ENCODE measurements around the gene UBE2R2. TPM values are rescaled to one million over a fixed set of nuclear protein-coding genes. Genes with fewer than 3 reads are reported as not detected.

Gene UBE2R2
- total and polyA plus RNA-seq, 2 donors (not counting 3 experiments of a cell fraction or from before 2014, with no cell fraction given): 23.9 to 54.3 TPM

DNA sequence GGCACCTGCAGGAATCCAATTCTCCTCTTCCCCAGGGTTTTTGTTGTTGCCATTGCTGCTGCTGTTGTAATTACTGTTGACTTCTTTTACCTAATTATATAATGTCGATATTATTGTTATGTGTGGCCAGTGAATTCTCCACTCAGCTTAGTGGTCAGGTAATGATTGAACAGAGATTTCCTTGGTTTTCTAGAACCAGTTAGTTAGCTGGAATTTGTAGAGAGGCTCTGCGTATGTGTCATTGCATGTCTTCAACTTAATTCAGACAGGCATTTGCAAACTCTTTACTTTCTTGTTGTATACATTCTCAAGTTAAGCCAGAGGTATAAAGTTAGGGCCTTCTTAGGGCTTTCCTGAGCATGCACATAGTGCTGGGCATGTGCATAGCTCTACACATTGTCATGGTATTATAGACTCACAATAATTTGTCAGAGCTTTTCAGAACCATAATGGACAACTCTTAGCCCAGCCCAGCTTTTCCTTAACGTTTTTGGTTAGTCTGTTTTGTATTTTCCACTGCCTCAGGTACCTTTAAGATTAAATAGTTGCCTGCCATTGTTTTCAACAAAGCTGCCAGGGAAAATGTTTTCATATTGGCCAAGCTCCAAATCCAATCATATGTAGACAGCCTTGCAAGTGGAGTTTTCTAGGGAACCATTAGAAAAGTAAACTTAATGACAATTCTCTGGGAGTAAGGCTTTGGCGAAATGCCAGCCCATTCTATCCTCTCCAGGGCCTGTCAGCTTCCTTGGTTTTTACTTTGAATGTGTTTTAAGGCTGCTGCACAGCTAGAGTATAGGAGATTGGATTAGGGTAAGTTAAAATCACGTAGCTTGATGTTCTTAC is 68.1 kb downstream of the UBE2R2 start:
- DNase-seq (ENCODE audit: low read depth, low spot score): peak; percentile 97
- H2AFZ ChIP-seq (ENCODE audit: low read depth, low read length): no peak overlapping the region
- H4K20me1 ChIP-seq (replicated peaks; ENCODE audit: control insufficient read depth, extremely low read depth, insufficient read depth, low read length): peaks cover 11% of the 10 kb centered on the region
- ChIA-PET CTCF (interaction anchor here (0.6 to 2.6 kb wide), 12 partner anchors 9 to 147 kb away, joined by 3 to 15 read pairs (median 5); no protein-coding TSS in a partner anchor), POLR2A (interaction anchor here (0.5 to 1.5 kb wide), 2 partner anchors 13 to 71 kb away, joined by 3 to 4 read pairs; no protein-coding TSS in a partner anchor)
- TF ChIP-seq, protein P1, sequence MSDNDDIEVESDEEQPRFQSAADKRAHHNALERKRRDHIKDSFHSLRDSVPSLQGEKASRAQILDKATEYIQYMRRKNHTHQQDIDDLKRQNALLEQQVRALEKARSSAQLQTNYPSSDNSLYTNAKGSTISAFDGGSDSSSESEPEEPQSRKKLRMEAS (IDR thresholded peaks at IDR 0.05; ENCODE audit: insufficient read depth, insufficient read length): no peak
- TF ChIP-seq GATA2 (IDR thresholded peaks at IDR 0.05; ENCODE audit: insufficient read depth, insufficient read length, low read depth, low read length) (no peak), EZH2 (IDR thresholded peaks at IDR 0.05; ENCODE audit: borderline replicate concordance, low read depth, low read length, severe bottlenecking) (no peak), POLR2AphosphoS5 (IDR thresholded peaks at IDR 0.05; ENCODE audit: insufficient read depth, low read depth, low read length) (no peak), FOS (IDR thresholded peaks at IDR 0.05; ENCODE audit: borderline replicate concordance, insufficient read depth, low read length) (no peak), JUN (IDR thresholded peaks at IDR 0.05; ENCODE audit: borderline replicate concordance, insufficient read depth, insufficient read length, low read depth) (no peak), POLR2A (IDR thresholded peaks at IDR 0.05; ENCODE audit: low read depth, low read length) (no peak), MYC (IDR thresholded peaks at IDR 0.05; ENCODE audit: low read depth, low read length) (no peak)
- TF ChIP-seq, protein P2, sequence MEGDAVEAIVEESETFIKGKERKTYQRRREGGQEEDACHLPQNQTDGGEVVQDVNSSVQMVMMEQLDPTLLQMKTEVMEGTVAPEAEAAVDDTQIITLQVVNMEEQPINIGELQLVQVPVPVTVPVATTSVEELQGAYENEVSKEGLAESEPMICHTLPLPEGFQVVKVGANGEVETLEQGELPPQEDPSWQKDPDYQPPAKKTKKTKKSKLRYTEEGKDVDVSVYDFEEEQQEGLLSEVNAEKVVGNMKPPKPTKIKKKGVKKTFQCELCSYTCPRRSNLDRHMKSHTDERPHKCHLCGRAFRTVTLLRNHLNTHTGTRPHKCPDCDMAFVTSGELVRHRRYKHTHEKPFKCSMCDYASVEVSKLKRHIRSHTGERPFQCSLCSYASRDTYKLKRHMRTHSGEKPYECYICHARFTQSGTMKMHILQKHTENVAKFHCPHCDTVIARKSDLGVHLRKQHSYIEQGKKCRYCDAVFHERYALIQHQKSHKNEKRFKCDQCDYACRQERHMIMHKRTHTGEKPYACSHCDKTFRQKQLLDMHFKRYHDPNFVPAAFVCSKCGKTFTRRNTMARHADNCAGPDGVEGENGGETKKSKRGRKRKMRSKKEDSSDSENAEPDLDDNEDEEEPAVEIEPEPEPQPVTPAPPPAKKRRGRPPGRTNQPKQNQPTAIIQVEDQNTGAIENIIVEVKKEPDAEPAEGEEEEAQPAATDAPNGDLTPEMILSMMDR (IDR thresholded peaks at IDR 0.05; ENCODE audit: extremely low read depth in 1 of 2, insufficient read depth in 1 of 2, low read depth in 1 of 2, low read length in 2 of 2): no peak
- no peaks in the 10 kb centered on the region for H3K36me3 ChIP-seq (ENCODE audit: control insufficient read depth in 2 of 2, extremely low read depth in 1 of 2, insufficient read depth in 2 of 2, low read length in 2 of 2)
- peak overlapping the region; percentile 0 for H3K27ac ChIP-seq (ENCODE audit: insufficient read depth, low read depth, low read length)
- H3K9me1 ChIP-seq (replicated peaks; ENCODE audit: control insufficient read depth, extremely low read depth, insufficient read depth, low read length): no peaks in the 10 kb centered on the region
- H3K4me2 ChIP-seq (ENCODE audit: insufficient read depth, low read length): peak overlapping the region; percentile 9
- FAIRE-seq: peak; percentile 95
- H3K9ac ChIP-seq (replicated peaks; ENCODE audit: extremely low read depth, insufficient read depth, low read length): no peak overlapping the region
- H3K4me1 ChIP-seq (ENCODE audit: control insufficient read depth, extremely low read depth, insufficient read depth, low read length): peaks cover 17% of the 10 kb centered on the region
- dilution Hi-C loops (cut with MboI; ENCODE audit: extremely low pct_ligation_motif_present, low sequenced_read_pairs): no loop called here
- no peaks in the 10 kb centered on the region for H3K27me3 ChIP-seq (ENCODE audit: control insufficient read depth in 2 of 2, insufficient read depth in 2 of 2, low read length in 2 of 2)
- H3K9me3 ChIP-seq (replicated peaks; ENCODE audit: control insufficient read depth, insufficient read depth, low read length): no peaks in the 10 kb centered on the region
- peaks cover 94% of the 10 kb centered on the region for H3K79me2 ChIP-seq (ENCODE audit: control insufficient read depth, insufficient read depth, low read length)
- no TSS peak for BruUV-seq (replicated peaks)
- H3K4me3 ChIP-seq (replicated peaks in 1 of 3; ENCODE audit: insufficient read depth in 1 of 3, low read depth in 1 of 3, low read length in 3 of 3): no peak overlapping the region
- intact Hi-C loops (cut with micrococcal nuclease): no loop called here
